ENCODE measurements around the gene SHFL.

Gene SHFL

DNA sequence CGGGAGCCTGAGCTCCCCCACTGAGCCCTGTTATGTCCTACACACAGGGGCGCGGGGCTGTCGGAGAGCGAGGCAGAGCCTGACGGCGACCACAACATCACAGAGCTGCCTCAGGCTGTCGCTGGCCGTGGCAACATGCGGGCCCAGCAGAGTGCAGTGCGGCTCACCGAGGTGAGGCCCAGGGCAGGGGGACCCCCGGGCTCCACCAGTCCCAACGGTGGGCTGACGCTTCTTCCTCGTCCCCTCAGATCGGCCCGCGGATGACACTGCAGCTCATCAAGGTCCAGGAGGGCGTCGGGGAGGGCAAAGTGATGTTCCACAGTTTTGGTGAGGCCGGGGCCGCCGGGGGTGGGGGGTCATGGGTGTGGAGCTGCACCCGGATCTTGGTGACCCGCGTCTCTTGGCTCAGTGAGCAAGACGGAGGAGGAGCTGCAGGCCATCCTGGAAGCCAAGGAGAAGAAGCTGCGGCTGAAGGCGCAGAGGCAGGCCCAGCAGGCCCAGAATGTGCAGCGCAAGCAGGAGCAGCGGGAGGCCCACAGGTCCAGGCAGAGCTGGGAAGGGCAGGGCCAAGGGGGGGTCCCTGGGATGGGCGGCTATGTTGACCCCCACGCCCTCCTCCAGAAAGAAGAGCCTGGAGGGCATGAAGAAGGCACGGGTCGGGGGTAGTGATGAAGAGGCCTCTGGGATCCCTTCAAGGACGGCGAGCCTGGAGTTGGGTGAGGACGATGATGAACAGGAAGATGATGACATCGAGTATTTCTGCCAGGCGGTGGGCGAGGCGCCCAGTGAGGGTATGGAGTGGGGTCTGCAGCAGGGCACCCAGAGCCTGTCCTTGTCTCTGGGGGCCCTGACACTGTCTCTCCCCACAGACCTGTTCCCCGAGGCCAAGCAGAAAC lies 24.2 kb downstream of the SHFL start:
- no peak for DNase-seq

DNA sequence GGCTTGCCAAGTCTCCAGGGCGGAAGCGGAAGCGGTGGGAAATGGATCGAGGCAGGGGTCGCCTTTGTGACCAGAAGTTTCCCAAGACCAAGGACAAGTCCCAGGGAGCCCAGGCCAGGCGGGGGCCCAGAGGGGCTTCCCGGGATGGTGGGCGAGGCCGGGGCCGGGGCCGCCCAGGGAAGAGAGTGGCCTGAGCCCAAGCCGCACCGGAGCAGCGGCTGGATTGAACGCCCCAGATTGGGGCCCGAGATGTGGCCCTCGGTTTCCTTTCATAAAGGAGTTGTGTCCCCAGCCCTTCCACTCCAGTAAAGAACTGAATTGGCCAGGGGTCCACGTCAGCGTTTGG lies 24.8 kb downstream of the SHFL start:
- DNase-seq, result no peak

DNA sequence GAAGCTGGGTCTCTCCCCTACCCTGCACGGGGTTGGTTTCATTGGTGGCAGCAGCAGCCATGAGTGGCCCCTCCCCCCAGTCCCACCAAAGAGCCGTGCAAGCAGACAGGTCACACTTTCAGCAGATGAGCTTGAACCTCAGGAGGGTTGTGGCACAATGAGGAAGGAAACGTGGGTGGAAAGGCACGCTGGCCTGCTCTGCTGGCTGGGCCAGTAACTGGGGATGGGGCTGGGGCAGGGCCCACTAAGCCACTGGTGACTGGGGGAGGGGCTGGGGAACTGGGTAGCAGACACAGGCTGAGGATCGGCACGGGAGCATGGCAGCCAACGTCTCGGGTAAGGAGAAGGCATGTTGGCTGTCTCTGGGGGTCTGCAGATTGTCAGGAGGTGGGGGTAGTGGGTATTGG lies 25.3 kb downstream of the SHFL start, which contains the start of gene P2RY11:
P2RY11 (plus strand) TSS at position 289 of the 407 bp plus-strand sequence; CDS start at position 318, 29 bp downstream.
- no peak for DNase-seq

DNA sequence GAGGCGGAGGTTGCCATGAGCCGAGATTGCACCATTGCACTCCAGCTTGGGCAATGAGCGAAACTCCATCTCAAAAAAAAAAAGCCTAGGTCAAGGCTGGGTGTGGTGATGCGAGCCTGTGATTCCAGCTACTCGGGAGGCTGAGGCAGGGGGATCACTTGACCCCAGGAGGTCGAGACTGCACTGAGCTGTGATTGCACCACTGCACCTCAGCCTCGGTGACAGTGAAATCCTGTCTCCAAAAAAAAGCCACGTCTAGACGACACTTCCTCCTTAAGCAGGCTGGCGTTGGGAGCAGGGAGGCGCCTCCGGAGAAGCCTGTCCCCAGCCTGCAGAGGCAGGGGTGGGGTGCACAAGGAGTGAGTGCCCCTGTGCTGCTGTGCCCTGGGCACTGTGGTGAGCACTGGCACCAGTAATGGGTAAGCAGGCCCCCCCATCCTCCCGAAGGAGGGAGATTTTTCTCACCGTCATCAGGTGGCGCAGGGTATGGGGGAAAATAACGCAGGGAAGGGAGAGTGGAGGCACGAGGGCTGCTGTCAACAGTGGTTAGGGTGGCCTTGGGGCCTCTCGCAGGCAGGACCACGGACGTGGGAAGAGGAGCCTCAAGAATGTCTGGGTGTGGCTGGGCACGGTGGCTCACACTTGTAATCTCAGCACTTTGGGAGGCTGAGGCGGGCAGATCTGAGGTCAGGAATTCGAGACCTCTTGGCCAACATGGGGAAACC lies 26.1 kb downstream of the SHFL start:
- DNase-seq, result no peak

DNA sequence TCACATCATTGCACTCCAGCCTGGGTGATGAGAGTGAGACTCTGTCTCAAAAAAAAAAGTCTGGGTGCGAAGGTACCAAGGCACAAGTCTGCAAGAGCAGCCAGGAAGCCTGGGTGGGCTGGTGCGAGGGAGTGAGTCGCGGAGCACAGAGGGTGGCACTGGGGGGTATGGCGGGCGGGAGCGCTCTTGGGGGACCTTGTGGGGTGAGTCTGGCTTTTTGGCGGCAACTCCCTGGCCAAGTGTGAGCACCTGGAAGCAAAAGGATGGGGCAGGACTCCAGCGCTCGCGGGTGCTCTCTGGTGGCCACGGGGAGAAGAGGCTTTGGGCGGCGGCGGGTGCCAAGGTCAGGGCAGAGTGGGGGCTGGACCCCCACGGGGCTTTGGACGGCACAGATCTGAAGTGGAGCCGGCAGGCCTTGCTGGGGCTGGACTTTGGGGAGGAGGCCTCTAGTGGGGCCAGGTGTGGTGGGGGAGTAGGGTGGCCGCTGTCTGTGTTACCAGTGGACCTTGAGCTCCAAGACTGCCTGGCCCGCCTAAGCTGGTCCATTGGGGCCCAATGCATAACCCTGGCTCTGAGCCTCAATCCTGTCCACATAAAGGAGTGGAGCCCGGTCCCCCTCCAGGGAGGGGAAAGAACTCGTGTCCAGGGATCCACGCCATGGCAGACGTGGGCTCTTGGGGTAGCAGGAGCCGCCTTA lies 26.9 kb downstream of the SHFL start:
- peak; percentile 54 for DNase-seq

DNA sequence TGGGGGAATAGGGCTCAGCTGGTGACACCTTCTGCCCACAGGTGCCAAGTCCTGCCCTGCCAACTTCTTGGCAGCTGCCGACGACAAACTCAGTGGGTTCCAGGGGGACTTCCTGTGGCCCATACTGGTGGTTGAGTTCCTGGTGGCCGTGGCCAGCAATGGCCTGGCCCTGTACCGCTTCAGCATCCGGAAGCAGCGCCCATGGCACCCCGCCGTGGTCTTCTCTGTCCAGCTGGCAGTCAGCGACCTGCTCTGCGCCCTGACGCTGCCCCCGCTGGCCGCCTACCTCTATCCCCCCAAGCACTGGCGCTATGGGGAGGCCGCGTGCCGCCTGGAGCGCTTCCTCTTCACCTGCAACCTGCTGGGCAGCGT lies 27.5 kb downstream of the SHFL start:
- no peak for DNase-seq

DNA sequence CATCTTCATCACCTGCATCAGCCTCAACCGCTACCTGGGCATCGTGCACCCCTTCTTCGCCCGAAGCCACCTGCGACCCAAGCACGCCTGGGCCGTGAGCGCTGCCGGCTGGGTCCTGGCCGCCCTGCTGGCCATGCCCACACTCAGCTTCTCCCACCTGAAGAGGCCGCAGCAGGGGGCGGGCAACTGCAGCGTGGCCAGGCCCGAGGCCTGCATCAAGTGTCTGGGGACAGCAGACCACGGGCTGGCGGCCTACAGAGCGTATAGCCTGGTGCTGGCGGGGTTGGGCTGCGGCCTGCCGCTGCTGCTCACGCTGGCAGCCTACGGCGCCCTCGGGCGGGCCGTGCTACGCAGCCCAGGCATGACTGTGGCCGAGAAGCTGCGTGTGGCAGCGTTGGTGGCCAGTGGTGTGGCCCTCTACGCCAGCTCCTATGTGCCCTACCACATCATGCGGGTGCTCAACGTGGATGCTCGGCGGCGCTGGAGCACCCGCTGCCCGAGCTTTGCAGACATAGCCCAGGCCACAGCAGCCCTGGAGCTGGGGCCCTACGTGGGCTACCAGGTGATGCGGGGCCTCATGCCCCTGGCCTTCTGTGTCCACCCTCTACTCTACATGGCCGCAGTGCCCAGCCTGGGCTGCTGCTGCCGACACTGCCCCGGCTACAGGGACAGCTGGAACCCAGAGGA lies 28.0 kb downstream of the SHFL start:
- no peak for DNase-seq

DNA sequence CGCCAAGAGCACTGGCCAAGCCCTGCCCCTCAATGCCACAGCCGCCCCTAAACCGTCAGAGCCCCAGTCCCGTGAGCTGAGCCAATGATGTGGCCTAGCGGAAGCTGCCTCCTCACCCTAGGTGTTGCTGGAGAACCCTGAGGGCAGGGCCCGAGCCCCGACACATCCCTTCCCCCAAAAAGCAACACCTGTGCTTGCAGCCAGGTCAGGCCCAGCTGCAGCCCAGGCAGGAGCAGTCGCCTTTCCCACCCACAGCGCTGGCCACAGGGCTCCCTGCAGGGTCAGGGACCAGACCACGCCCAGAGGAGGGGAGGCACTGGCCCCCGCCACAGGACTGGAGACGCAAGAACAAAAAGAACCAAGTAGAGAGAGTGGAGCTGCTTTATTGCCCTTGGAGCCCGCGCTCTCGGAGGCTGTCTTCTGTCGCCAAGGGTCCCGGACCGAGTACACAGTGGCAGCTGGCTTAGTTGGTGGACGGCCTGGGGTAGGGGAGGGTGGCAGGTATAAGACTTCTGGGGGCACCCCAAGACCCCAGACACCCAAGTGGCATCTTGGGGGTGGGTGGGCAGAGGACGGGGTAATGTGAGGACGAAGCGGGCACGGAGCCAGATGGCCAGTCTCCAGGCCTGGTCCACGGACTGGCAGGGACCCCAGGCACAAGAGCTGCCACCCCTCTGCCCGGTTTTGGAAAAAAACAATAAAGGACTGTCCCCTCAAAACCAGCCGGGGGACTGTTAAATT lies 28.7 kb downstream of the SHFL start:
- no peak for DNase-seq

DNA sequence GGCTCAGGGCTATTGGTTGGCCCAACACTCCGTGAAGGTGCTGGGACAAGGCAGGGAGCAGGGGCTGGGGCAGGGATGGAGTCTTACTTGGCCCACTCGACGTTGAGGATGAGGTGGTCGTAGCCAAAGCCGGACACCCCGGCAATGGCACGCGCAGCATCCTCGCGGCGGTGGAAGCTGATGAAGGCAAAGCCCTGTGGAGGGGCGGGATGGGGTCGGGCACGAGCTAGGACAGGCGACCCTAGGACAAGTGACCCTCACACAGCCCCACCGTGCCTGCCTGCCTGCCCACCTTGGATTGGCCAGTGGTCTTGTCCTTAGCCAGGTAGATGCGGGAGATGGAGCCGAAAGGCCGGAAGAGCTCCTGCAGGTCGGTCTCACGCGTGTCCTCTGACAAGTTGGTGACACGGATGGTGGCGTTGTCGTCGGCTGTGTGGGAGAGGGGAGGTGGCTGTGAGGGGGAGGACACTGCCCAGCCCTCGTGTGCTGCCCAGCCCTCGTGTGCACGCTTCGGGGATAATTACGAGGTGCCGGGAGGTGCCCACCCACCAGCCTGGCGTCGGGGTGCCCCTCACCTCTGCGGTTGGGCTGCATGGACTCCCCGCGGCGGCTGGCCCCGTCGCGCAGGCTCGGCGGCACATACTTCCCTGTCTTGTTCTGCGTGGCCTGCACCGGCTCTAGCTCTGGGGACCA lies 29.4 kb downstream of the SHFL start:
- DNase-seq, result no peak

DNA sequence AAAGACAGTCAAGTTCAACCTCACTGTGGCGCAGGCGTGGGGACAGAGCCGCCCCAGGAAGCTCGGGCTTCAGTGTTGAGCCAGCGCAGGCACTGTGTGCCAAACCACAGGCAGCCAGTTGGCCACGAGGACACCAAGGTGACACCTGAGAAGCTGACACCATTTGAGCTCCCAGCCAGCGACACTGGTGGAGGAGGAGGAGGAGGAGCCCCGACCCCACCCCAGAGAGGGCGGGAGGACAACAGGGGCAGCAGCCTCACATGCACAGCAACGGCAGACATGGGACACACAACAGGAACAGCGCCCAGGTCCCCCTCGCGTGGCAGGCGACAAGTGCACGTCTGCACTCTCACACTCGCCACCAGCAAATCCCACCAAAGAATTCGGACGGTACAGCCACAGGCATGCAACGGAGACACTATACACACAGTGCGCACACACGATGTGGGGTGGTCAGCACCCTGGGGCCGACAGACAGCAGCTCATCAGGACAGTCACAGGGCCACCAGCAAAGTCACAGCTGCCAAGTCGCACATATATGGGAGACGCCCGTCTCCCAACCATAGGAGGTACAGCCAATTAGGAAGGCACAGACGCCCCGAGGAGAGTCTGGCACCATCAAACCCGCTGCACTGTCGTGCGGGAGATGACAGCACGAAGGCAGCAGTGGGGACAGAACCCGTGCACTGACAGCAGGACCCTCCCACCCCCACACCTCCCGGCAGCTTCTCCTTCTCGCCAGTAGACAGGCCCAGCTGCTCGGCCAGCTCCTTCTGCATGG lies 30.2 kb downstream of the SHFL start:
- no peak for DNase-seq

DNA sequence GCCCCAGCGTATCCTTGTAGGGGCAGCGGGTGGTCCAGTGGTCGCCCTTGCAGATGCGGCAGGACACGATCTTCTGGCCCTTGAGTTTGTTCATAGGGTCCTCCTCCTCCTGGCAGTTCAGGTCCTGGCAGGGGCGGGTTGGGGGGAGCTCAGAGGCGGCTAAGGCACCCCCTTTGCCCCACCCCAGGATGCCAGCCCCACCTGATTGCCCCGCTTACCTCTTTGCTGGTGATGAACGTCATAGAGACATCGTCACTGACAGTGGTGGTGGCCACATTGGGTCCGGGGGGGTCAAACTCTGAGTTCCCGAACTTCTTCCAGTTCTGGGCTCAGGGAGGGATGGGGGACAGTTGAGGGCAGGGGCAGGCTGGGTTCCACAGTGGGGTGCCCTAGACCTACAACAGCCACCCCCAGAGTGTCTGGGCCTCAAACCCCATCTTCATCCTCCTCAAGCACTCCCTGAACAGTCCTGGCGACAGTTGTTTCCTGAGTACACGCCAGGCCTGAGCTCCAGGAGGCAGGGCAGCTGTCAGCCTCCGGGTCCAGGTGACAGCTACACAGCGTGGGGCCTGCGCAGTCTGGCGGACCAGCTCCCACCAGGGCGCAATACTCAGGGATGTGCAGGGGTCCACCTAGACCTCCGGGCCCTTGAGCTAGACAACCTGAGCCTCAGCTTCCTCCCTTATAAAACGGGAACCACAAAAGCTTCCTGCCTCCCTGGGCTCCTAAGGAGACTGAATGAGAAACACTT lies 30.9 kb downstream of the SHFL start:
- DNase-seq, result no peak

DNA sequence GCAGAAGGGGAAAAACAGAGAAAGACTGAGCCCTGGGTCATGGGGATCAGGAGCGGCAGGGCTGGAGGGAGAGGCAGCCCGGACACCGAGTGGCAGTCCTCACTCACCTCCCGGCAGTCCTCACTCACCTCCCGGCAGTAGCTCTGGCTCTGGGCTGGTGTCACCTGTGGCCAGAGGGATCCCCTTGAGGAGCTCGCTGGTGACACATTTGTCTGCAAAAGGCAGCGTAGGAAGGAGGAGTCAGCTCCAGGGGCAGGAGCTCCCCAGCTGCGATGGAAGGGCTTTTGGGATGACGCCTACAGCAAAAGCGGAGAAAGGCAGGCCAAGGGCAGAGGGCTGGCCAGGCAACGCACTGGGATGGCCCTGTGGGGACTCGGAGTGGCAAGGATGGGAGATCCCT lies 32.8 kb downstream of the SHFL start:
- no peak for DNase-seq

DNA sequence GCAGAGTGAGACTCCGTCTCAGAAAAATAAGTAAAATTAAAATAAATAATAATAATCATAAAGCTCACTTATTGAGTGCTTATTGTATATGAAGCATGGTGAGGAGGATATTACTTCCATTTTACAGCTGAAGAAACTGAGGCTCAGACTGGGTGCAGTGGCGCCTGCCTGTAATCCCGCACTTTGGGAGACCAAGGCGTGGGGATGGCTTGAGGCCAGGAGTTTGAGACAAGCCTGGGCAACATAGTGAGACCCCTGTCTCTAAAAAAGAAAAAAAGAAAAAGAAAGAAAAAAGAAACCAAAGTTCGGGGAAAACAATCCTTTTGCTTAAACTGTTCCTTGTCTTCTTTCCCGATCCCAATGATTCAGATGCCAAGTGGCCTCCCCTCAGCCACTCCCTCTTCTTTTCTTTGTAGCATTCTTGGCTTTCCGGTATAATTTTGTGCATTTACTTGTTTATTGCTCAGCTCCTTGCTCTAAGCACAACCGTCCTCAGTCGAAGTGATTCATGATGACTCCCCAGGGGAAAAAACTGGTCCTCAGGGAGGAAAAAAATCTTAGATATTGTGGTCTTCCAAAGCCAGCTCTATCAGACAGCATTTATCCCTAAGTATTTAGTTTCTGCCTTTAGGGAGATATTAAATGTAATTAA lies 34.5 kb downstream of the SHFL start:
- DNase-seq, result no peak

DNA sequence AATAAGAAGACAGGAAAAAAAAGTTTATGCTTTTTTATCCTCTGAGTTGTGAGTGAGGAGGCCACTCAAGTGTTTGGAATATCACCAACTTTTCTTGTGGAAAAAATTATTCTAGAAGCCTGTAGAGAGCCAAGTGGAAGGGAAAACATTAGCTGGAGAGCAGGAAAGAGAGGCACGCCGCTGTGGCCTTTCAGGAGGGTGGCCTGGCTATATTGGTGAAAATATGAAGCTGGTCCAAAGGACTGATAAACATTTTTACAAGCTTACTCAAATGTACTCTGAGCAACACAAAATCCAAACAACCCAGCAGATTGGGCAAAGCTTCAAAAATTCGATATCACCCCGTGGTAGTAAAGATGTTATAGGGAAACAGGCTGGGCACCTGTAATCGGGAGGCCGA lies 35.9 kb downstream of the SHFL start:
- no peak for DNase-seq

DNA sequence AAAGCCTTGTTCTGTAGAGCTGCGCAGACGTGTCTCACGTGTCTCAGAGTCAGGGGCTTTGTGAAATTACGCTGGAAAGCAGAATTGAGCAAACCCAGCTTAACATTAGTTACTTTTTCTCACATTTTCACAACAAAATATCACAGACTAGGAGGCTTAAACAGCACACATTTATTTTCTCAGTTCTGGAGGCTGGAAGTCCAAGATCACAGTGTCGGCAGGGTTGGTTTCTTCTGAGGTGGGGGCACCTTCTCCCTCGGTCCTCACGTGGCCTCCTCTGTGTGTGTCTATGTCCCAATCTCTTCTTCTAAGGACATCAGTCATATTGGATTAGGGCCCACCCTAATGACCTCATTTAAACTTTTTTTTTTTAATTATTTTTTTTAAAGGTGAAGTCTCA lies 38.3 kb downstream of the SHFL start:
- no peak for DNase-seq

DNA sequence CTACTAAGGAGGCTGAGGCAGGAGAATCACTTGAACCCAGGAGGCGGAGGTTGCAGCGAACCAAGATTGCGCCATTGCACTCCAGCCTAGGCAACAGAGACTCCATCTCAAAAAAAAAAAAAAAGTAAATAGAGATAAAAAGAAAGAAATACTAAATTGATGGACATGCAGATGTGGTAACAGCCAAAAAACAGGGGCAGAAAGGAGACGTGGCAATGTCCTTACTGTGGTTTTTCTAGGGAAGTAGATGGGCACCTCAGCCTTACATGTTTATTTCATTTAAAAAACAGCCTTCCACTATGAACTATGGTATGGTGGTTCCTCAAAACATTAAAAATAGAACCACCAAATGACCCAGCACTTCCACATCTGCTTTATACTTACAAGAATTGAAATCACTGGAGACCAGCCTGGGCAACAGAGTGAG lies 40.1 kb downstream of the SHFL start:
- no peak for DNase-seq

DNA sequence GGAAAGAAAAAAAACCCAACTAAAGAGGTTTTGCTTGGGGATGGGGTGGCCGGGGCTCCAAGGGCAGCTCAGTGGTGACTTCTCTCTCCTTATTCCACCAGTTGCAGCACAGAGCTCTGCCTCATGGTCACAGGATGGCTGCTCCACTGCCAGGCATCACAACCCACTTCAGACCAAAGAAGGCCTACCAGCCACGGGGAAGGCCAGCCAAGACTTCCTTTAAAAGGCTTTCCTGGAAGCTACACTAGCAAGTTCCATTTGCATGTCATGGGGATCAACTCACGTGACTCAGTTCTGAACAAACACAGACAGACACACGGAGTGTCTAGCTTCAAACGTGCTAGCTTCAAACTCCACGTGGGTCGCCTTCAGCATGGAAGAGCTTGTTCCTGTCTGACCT lies 46.8 kb downstream of the SHFL start:
- no peak for DNase-seq

DNA sequence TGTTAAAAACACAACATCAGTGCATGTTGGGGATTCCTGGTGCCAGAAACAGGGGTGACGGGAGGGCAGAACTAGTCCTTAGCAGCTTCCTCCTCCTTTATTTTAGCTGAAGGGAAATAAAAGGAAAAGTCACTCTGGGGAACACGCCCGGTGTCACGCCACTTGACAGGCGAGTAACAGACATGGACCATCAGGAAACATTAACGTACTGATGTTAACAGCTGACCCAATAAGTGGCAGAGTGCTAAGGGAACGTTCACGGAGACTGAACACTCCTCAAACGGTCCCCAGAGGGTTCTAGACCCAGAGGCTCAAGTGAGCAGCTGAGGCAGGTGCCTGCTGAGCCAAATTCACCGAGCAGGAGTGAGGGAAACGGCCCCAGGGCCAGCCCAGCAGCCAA lies 47.5 kb downstream of the SHFL start:
- no peak for DNase-seq

DNA sequence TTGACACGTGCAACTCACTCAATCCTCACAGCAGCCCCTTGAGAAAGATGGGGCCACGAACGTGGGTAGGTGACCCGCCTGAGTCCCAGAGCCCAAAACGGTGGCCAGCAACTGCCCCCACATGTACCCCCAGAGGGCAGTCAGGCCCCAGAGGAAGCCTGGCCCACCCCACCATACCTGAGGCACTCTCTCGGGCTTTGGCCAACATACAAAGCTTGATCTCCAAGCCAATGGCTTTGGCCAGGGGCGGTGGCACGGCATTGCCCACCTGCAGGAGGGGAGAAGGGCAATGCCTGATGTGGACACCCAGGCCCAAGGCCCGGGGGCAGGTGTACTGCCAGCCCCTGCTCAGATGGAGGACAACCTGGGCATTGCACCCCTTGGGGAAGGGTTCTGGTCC lies 47.9 kb downstream of the SHFL start:
- DNase-seq, result no peak

Measured in activated CD4-positive, alpha-beta T cell treated with anti-CD3 and anti-CD28 coated beads for 1 hour (primary cell).